Endothelial cell (in vitro differentiated cells): Measurements from ENCODE around the gene PRSS12. TPM values are rescaled to one million over a fixed set of nuclear protein-coding genes. Genes with fewer than 3 reads are reported as not detected.

Experiments used
- DNase-seq: peaks from one replicate; pipeline ENCODE4 v3.0.0; 2021; ENCODE audit warnings: low spot score
- H3K27ac Mint-ChIP-seq: one replicate; pipeline ENCODE4 v1.8.0; 2021; ENCODE audit warnings: mixed read lengths, inconsistent platforms; ENCODE audit not compliant: unreplicated experiment
- H3K27me3 Mint-ChIP-seq: one replicate; pipeline ENCODE4 v1.8.0; 2021; ENCODE audit warnings: mild to moderate bottlenecking, moderate library complexity, mixed read lengths, inconsistent platforms; ENCODE audit not compliant: unreplicated experiment
- H3K36me3 Mint-ChIP-seq: one replicate; pipeline ENCODE4 v1.8.0; 2021; ENCODE audit warnings: mild to moderate bottlenecking, low read depth, mixed read lengths, inconsistent platforms; ENCODE audit not compliant: unreplicated experiment
- H3K4me1 Mint-ChIP-seq: one replicate; pipeline ENCODE4 v1.8.0; 2021; ENCODE audit warnings: mild to moderate bottlenecking, mixed read lengths, inconsistent platforms; ENCODE audit not compliant: unreplicated experiment
- H3K4me3 Mint-ChIP-seq: one replicate; pipeline ENCODE4 v1.8.0; 2021; ENCODE audit warnings: mild to moderate bottlenecking, mixed read lengths, inconsistent platforms; ENCODE audit not compliant: unreplicated experiment
- H3K9me3 Mint-ChIP-seq: one replicate; pipeline ENCODE4 v1.8.0; 2021; ENCODE audit warnings: mixed read lengths, inconsistent platforms; ENCODE audit not compliant: unreplicated experiment
- total RNA-seq: library from RNA; stranded (reverse); fragmentation: NEBNext Ultra II Directional; extraction: Animal tissue kit (Norgen Biotek cat#: 25700); gene quantifications from one replicate; pipeline ENCODE4 v1.2.1, GENCODE V29; 2021; ENCODE audit not compliant: unreplicated experiment
- TF ChIP-seq, protein P1 (sequence below): fragments of 200-600 bp; sonication (generic); IDR thresholded peaks from one replicate; pipeline ENCODE4 v1.5.0; 2021; ENCODE audit warnings: antibody characterized with exemption; ENCODE audit not compliant: unreplicated experiment

PRSS12 gene
- total RNA-seq, 1 donor from 2014 or later, result 0.77 TPM

DNA sequence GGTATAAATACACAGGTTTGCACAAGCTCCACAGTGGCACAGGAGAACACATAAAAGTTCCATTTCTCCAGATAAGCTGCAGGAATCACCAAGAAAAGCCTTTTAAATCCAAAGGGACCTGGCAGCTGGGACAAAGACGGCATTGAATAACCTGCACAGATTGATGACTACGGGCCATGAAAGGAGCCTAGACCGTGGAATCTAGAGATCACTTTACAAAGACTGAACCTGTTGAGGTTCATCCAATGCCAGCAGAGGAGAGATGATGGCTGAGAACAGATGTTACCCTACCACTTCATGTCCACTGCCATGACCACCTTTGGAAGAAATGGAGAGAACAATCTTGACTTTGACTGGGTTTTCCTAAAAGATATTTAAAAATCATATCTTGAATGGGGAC lies 88.7 kb downstream of the PRSS12 start:
- Mint-ChIP-seq H3K4me1 (no peaks in the 10 kb centered on the region), H3K27me3 (peaks cover 1% of the 10 kb centered on the region), H3K27ac (no peak overlapping the region), H3K9me3 (no peaks in the 10 kb centered on the region), H3K36me3 (no peaks in the 10 kb centered on the region), H3K4me3 (no peak overlapping the region)
- DNase-seq, result no peak
- TF ChIP-seq, protein P1, sequence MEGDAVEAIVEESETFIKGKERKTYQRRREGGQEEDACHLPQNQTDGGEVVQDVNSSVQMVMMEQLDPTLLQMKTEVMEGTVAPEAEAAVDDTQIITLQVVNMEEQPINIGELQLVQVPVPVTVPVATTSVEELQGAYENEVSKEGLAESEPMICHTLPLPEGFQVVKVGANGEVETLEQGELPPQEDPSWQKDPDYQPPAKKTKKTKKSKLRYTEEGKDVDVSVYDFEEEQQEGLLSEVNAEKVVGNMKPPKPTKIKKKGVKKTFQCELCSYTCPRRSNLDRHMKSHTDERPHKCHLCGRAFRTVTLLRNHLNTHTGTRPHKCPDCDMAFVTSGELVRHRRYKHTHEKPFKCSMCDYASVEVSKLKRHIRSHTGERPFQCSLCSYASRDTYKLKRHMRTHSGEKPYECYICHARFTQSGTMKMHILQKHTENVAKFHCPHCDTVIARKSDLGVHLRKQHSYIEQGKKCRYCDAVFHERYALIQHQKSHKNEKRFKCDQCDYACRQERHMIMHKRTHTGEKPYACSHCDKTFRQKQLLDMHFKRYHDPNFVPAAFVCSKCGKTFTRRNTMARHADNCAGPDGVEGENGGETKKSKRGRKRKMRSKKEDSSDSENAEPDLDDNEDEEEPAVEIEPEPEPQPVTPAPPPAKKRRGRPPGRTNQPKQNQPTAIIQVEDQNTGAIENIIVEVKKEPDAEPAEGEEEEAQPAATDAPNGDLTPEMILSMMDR, result no peak

DNA sequence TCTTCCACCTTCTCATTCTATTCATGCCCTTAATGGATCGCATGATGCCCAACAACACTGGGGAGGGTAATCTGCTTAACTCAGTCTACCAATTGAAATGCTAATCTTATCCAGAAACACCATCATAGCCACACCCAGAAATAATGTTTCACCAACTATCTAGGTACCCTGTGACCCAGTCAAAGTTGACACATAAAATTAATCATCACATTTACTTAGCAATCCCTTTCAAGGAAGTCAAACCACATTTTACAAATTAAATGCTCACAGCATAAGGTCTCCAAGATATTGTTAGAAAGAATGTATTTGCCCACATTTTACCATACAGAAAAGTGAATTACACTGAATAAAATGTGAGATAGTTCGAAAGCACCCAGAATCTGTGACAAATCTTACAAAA lies 92.5 kb downstream of the PRSS12 start:
- Mint-ChIP-seq H3K27me3 (no peaks in the 10 kb centered on the region), H3K27ac (no peak overlapping the region), H3K4me1 (no peaks in the 10 kb centered on the region), H3K4me3 (no peak overlapping the region), H3K36me3 (no peaks in the 10 kb centered on the region), H3K9me3 (no peaks in the 10 kb centered on the region)
- TF ChIP-seq, protein P1, result no peak
- DNase-seq, result no peak

DNA sequence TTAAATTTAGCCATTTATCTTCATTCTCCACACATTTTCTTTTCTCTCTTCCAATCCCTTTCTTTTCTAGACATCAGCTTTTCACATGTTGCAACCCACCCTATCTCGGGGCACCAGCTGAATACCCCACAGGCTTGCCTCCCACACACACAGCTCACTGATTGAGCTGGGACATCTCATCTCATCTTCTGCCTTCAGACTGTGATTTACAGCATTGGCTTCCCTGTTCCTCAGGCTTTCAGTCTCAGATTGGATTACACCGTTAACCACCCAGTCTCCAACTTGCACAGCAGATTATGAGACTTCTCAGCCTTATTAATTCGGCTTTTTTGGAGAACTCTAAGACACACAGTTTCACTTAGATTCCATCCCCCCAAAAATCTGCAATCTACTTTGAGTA lies 93.7 kb downstream of the PRSS12 start:
- DNase-seq, result no peak
- no peaks in the 10 kb centered on the region for H3K4me1 Mint-ChIP-seq

DNA sequence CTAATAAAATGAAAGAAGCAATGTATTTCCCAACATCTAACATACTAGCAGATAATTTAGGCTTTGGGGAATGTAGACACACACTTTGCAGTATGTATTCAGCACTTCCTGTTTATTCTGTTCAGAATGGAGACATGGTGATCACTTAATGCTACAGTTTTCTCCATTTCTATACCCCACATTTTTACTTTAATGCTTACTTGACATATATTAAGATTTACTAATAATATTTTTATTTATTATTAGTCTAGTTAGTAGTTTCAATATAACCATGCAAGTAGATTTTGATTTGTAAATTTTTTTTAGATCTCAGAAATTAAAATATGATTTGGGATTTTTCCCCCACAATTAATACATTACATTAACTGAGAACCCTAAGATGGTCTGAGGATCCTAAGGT lies 98.4 kb downstream of the PRSS12 start:
- no peaks in the 10 kb centered on the region for H3K27me3 Mint-ChIP-seq

More for the DNA sequence above, 93.7 kb downstream of the PRSS12 start:
- Mint-ChIP-seq H3K36me3 (no peaks in the 10 kb centered on the region), H3K9me3 (no peaks in the 10 kb centered on the region), H3K27ac (no peak overlapping the region), H3K27me3 (no peaks in the 10 kb centered on the region), H3K4me3 (no peak overlapping the region)
- TF ChIP-seq, protein P1, result no peak

DNA sequence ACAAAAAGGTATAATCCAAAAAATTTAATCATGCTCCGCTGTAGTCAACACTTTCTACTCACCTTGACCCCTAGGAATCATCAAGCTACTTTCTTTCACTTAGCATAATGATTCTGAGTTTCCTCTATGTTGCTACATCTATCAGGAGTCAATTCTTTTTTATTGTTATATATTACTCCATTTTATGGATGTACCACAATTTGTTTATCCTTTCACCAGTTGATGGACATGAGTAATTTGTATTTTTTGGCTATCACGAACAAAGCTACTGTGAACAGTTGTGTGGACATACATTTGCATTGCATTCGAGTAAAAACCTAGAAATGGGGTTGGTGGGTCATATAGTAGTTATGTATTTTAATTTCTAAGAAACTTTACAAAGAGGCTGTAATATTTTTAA lies 102.9 kb downstream of the PRSS12 start:
- Mint-ChIP-seq H3K36me3 (no peaks in the 10 kb centered on the region), H3K27me3 (no peaks in the 10 kb centered on the region), H3K4me3 (no peak overlapping the region), H3K4me1 (no peaks in the 10 kb centered on the region), H3K27ac (no peak overlapping the region), H3K9me3 (no peaks in the 10 kb centered on the region)
- DNase-seq, result no peak
- TF ChIP-seq, protein P1, result no peak

More for the DNA sequence above, 98.4 kb downstream of the PRSS12 start:
- no peak for DNase-seq
- Mint-ChIP-seq H3K27ac (no peak overlapping the region), H3K4me1 (no peaks in the 10 kb centered on the region), H3K4me3 (no peak overlapping the region), H3K9me3 (no peaks in the 10 kb centered on the region), H3K36me3 (no peaks in the 10 kb centered on the region)
- TF ChIP-seq, protein P1, result no peak
